Bronchial epithelial cell (primary cell): Measurements from ENCODE around the gene MIPEP. TPM values are rescaled to one million over a fixed set of nuclear protein-coding genes. Genes with fewer than 3 reads are reported as not detected.

Experiments
- DNase-seq: peaks from one replicate; pipeline ENCODE4 v3.0.0-alpha.2; 2010; ENCODE audit warnings: low read depth
- FAIRE-seq: peaks from 2 replicates; lab custom pipeline; 2011; peaks lifted over from hg19 to GRCh38; lab: Jason Lieb, UNC
- H3K27me3 ChIP-seq: 2 replicates; pipeline ENCODE4 v1.5.1; 2011; ENCODE audit warnings: low read length; ENCODE audit not compliant: control insufficient read depth, insufficient read depth
- H3K36me3 ChIP-seq: 2 replicates; pipeline ENCODE4 v1.5.1; 2011; ENCODE audit warnings: low read length; ENCODE audit not compliant: control insufficient read depth, insufficient read depth
- H3K4me3 ChIP-seq: 2 replicates; pipeline ENCODE4 v1.5.1; 2011; ENCODE audit warnings: mild to moderate bottlenecking, low read depth, low read length, control low read depth
- CTCF ChIP-seq: IDR thresholded peaks from 2 replicates; pipeline ENCODE4 v1.5.1; 2011; ENCODE audit warnings: mild to moderate bottlenecking, moderate library complexity, low read length, control low read depth, inconsistent platforms; ENCODE audit not compliant: insufficient read depth, severe bottlenecking
- total RNA-seq: library from RNA; depleted of rRNA; stranded (reverse); fragments of >200 nt; gene quantifications from 2 replicates; pipeline ENCODE4 v1.2.1, GENCODE V29; 2014

The MIPEP gene
- total RNA-seq, 1 donor from 2014 or later, result 19.2 TPM

- no peak for TF ChIP-seq CTCF
- H3K4me3 ChIP-seq, result no peak overlapping the region
- no peak for DNase-seq
- no peaks in the 10 kb centered on the region for H3K27me3 ChIP-seq
- no peaks in the 10 kb centered on the region for H3K36me3 ChIP-seq
- FAIRE-seq, result no peak
Observed at GRCh38 chr13:23701636-23702035, 187.6 kb downstream of the MIPEP start.

GRCh38 chr13:23701186-23701585, 188.0 kb downstream of the MIPEP start:
- H3K27me3 ChIP-seq, result no peaks in the 10 kb centered on the region
- DNase-seq (no peak), FAIRE-seq (no peak)
- no peak for TF ChIP-seq CTCF
- H3K4me3 ChIP-seq, result no peak overlapping the region
- H3K36me3 ChIP-seq, result no peaks in the 10 kb centered on the region

- DNase-seq, result no peak
- no peak for FAIRE-seq
- H3K27me3 ChIP-seq, result no peaks in the 10 kb centered on the region
- TF ChIP-seq CTCF, result no peak
- H3K36me3 ChIP-seq, result no peaks in the 10 kb centered on the region
- no peak overlapping the region for H3K4me3 ChIP-seq
Observed at GRCh38 chr13:23699271-23699670, 189.9 kb downstream of the MIPEP start.

- no peak for FAIRE-seq
- TF ChIP-seq CTCF, result no peak
- no peaks in the 10 kb centered on the region for H3K36me3 ChIP-seq
- no peaks in the 10 kb centered on the region for H3K27me3 ChIP-seq
- no peak overlapping the region for H3K4me3 ChIP-seq
- no peak for DNase-seq
Observed at GRCh38 chr13:23697772-23698313, 191.4 kb downstream of the MIPEP start.

GRCh38 chr13:23696610-23697009, 192.6 kb downstream of the MIPEP start:
- no peak for FAIRE-seq
- Histone ChIP-seq H3K36me3 (no peaks in the 10 kb centered on the region), H3K4me3 (no peak overlapping the region), H3K27me3 (no peaks in the 10 kb centered on the region)
- no peak for TF ChIP-seq CTCF
- DNase-seq, result no peak

GRCh38 chr13:23695711-23696464, 193.3 kb downstream of the MIPEP start:
- H3K4me3 ChIP-seq, result no peak overlapping the region
- FAIRE-seq (no peak), DNase-seq (no peak)

More at GRCh38 chr13:23695711-23696464, 193.3 kb downstream of the MIPEP start:
- no peak for TF ChIP-seq CTCF
- H3K27me3 ChIP-seq, result no peaks in the 10 kb centered on the region
- H3K36me3 ChIP-seq, result no peaks in the 10 kb centered on the region
